Measurements from ENCODE around the gene CHCHD1. TPM values are rescaled to one million over a fixed set of nuclear protein-coding genes. Genes with fewer than 3 reads are reported as not detected.
A peak's percentile ranks its signal among the peaks of the same experiment; 100 is the strongest.
"Not testable (repeated sequence)": the region's sequence is repeated elsewhere in the genome, so short reads cannot be mapped to it uniquely, and the experiment has no call there.

Gene CHCHD1
- total RNA-seq, 2 experiments from 2014 or later: 28.9 to 33.0 TPM

DNA sequence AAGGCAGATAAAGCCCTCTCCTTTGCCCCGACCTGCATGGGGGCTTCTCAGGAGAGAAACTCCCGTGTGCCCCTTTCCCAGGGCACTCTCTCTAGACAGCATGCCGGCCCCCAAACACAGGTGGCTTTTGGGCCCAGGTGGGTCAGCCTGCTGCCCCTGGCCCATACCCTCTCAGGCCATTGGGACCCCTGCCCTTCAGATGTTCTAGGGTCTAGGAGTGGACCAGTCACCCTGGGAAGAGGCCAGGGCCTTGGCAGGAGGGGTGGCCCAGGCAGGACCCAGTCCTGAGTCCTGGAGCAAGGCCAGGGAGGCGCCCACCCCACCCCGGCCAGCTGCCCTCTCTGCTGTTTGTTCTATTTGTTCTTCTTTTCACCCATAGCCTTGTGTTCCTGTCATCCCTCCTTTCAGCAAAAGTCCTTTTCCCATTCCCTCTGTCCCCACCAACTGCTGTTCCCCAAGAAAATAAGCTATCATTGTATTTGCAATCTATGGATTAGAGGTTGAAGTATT lies 47.0 kb upstream of the CHCHD1 start:
- ChIA-PET CTCF (interaction anchor here (0.8 kb wide), 1 partner anchor 347 kb away, joined by 3 read pairs; no protein-coding TSS in a partner anchor), POLR2A (interaction anchor here (1.7 kb wide), 1 partner anchor 9 kb away, joined by 5 read pairs; the partner anchor contains the start of gene SEC24C)
- ATAC-seq (no peak), DNase-seq (no peak)
- Mint-ChIP-seq H3K27me3 (no peaks in the 10 kb centered on the region), H3K9me3 (no peaks in the 10 kb centered on the region), H3K27ac (no peak overlapping the region), H3K4me3 (no peak overlapping the region), H3K36me3 (ENCODE audit: low read depth) (peaks cover 5% of the 10 kb centered on the region), H3K4me1 (ENCODE audit: low read depth) (peaks cover 7% of the 10 kb centered on the region)
- TF ChIP-seq, protein P1, sequence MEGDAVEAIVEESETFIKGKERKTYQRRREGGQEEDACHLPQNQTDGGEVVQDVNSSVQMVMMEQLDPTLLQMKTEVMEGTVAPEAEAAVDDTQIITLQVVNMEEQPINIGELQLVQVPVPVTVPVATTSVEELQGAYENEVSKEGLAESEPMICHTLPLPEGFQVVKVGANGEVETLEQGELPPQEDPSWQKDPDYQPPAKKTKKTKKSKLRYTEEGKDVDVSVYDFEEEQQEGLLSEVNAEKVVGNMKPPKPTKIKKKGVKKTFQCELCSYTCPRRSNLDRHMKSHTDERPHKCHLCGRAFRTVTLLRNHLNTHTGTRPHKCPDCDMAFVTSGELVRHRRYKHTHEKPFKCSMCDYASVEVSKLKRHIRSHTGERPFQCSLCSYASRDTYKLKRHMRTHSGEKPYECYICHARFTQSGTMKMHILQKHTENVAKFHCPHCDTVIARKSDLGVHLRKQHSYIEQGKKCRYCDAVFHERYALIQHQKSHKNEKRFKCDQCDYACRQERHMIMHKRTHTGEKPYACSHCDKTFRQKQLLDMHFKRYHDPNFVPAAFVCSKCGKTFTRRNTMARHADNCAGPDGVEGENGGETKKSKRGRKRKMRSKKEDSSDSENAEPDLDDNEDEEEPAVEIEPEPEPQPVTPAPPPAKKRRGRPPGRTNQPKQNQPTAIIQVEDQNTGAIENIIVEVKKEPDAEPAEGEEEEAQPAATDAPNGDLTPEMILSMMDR (IDR thresholded peaks at IDR 0.05): no peak
- intact Hi-C loops (cut with micrococcal nuclease): no loop called here

DNA sequence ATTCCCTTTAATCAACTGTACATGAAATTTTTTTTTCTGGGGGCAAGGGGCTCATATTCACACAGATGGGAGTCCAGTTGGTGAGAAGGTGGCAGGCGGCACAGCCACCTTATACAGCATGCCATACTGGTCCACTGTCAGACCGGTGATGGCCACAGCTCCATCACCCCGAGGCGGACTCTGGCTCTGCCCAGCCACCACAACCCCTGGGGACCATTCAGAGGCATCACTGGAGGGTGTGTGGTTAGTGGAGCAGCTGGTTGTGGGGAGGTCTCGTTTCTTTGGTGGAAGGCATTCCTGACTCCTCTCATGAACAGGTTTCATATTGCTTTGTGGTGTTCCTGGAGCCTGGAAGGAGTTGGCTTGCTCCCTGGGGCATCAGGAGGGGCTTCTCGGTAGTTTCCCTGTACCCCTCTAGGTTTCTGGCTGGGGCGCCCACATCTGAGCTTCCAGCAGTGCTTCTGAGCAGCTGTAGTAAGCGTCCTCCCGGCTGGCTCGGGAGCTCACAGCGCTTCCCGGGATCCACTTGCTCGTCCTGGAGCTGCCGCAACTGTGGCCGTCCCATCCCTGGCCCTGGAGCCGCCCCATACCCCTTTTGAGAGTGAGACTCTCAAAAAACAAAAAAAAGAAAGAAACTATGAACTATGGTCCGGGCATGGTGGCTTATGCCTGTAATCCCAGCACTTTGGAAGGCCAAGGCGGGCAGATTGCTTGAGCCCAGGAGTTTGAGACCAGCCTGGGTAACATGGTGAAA lies 41.2 kb upstream of the CHCHD1 start:
- H3K27ac Mint-ChIP-seq, DNase-seq, CTCF ChIA-PET, ATAC-seq, H3K4me3 Mint-ChIP-seq, H3K9me3 Mint-ChIP-seq, H3K27me3 Mint-ChIP-seq: not testable (repeated sequence)
- Mint-ChIP-seq H3K36me3 (ENCODE audit: low read depth) (peaks cover 12% of the 10 kb centered on the region), H3K4me1 (ENCODE audit: low read depth) (peaks cover 24% of the 10 kb centered on the region)
- POLR2A ChIA-PET: interaction anchor here (1.2 kb wide), 1 partner anchor 19 kb away, joined by 4 read pairs; no protein-coding TSS in a partner anchor
- intact Hi-C loops (cut with micrococcal nuclease): loop anchor here (5.0 kb wide), 1 partner anchor 42 kb away; the partner anchor contains the start of gene CHCHD1

DNA sequence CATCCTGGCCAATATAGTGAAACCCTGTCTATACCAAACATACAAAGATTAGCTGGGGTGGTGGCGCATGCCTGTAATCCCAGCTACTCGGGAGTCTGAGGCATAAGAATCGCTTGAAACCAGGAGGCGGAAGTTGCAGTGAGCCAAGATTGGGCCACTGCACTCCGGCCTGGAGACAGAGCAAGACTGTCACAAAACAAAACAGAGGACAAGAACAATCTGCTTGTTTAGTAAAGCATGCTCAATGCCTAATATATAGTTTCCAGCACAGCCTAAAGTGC lies 39.5 kb upstream of the CHCHD1 start:
- CTCF ChIA-PET: interaction anchor here (2.1 kb wide), 1 partner anchor 12 kb away, joined by 8 read pairs; no protein-coding TSS in a partner anchor
- Mint-ChIP-seq H3K4me3 (peak overlapping the region; percentile 97), H3K9me3 (no peaks in the 10 kb centered on the region), H3K4me1 (ENCODE audit: low read depth) (peaks cover 33% of the 10 kb centered on the region), H3K27me3 (no peaks in the 10 kb centered on the region), H3K27ac (peak overlapping the region; percentile 100), H3K36me3 (ENCODE audit: low read depth) (peaks cover 20% of the 10 kb centered on the region)
- DNase-seq (no peak), ATAC-seq (no peak)
- POLR2A ChIA-PET: interaction anchor here (1.1 to 3.5 kb wide), 4 partner anchors 11 to 67 kb away, joined by 3 to 24 read pairs (median 11); a partner anchor contains a TSS
- intact Hi-C loops (cut with micrococcal nuclease): loop anchor here (5.0 kb wide), 1 partner anchor 40 kb away; the partner anchor contains the start of gene CHCHD1
- TF ChIP-seq, protein P1 (IDR thresholded peaks at IDR 0.05): no peak

DNA sequence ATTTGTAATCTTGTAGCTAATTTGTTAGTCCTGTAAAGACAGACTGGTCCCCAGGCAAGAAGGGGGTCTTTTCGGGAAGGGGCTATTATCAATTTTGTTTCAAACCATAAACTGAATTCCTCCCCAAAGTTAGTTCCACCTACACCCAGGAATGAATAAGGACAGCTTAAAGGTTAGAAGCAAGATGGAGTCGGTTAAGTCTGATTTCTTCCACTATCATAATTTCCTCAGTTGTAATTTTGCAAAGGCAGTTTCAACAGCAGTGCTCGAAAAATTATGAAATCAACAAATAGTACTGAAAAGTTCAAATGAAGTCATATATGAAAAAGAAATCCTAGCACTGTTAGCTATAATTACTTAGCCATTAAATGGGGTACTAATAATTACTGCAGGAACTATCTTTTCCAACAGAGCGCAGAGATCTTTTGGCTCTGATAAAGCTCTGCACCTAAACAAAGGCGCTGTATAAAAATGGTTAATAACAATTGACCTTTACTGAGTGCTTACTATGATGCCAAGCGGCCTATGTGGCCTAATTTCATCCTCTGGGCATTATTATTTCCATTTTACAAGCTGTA lies 38.4 kb upstream of the CHCHD1 start:
- Mint-ChIP-seq H3K4me1 (ENCODE audit: low read depth) (peaks cover 33% of the 10 kb centered on the region), H3K36me3 (ENCODE audit: low read depth) (peaks cover 20% of the 10 kb centered on the region), H3K4me3 (peak overlapping the region; percentile 97), H3K9me3 (no peaks in the 10 kb centered on the region), H3K27me3 (no peaks in the 10 kb centered on the region), H3K27ac (peak overlapping the region; percentile 100)
- DNase-seq: no peak
- TF ChIP-seq, protein P1 (IDR thresholded peaks at IDR 0.05): no peak
- POLR2A ChIA-PET: interaction anchor here (0.6 to 3.5 kb wide), 11 partner anchors 9 to 329 kb away, joined by 3 to 24 read pairs (median 4); partner anchors contain the start of genes ANXA7 and PPP3CB
- intact Hi-C loops (cut with micrococcal nuclease): loop anchor here (5.0 kb wide), 1 partner anchor 39 kb away; the partner anchor contains the start of gene CHCHD1
- CTCF ChIA-PET: interaction anchor here (1.1 to 2.4 kb wide), 4 partner anchors 13 to 37 kb away, joined by 4 to 9 read pairs (median 7); a partner anchor contains a TSS
- no peak for ATAC-seq

DNA sequence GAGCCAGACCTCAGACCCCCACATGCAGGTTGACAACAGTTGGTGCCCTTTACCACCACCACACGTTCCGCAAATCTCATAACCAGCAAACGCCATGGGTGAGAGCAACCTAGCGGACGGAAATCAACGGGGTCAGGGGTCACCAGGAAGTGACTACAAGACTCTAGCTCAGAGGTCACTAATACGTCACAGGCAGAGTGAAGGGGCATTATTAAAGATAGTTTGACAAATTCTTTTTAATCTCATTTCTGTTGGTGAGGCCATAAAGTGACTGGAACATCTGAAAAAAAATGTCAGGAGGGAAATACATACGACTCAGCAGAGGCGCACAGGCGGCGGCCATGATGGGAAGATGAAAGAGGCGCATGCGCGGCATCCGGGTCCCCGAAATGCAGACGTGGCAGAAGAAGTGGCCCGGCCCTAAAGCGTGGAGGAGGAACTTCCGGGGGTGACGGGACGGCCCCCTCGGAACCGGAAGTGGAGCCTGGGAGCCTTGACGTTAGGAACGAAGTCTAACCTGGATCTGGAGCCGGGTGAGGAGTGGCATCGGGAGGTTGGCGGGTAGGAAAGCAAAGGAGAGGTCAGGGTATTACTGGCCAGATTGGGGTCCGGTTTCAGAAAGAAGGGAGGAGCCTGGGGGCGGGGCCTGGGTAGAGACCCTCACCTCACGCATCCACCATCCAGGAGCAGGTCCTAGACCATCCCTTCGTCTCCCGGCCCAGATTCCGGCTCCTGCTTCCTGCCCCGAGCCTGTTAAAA lies 37.8 kb upstream of the CHCHD1 start, which contains the start of gene SEC24C:
TSS of gene SEC24C (plus strand) at position 468 of the 759 bp plus-strand sequence. CDS start 2,461 bp downstream, outside the sequence.
- H3K4me3 Mint-ChIP-seq: peak within 1 kb of the TSS; percentile 97

More for the DNA sequence above, 37.8 kb upstream of the CHCHD1 start, which contains the start of gene SEC24C:
- Mint-ChIP-seq H3K36me3 (ENCODE audit: low read depth) (peaks cover 23% of the 10 kb centered on the region), H3K9me3 (no peaks in the 10 kb centered on the region), H3K27ac (peak within 1 kb of the TSS; percentile 100), H3K4me1 (ENCODE audit: low read depth) (peaks cover 36% of the 10 kb centered on the region), H3K27me3 (no peaks in the 10 kb centered on the region)
- ATAC-seq: peak; percentile 91
- peak; percentile 97 for DNase-seq
- CTCF ChIA-PET: interaction anchor here (0.9 to 2.4 kb wide), 8 partner anchors 10 to 36 kb away, joined by 3 to 9 read pairs (median 4); a partner anchor contains a TSS
- intact Hi-C loops (cut with micrococcal nuclease): loop anchor here (5.0 kb wide), 1 partner anchor 38 kb away; the partner anchor contains the start of gene CHCHD1
- POLR2A ChIA-PET: interaction anchor here (0.6 to 3.5 kb wide), 15 partner anchors 10 to 330 kb away, joined by 3 to 24 read pairs (median 4); partner anchors contain the start of genes ANXA7 and PPP3CB
- TF ChIP-seq, protein P1 (IDR thresholded peaks at IDR 0.05): no peak
